Astrocyte of the hippocampus (primary cell): Measurements from ENCODE around the gene CISD1.
"Not testable (repeated sequence)": the region's sequence is repeated elsewhere in the genome, so short reads cannot be mapped to it uniquely, and the experiment has no call there.

Experiments
- DNase-seq: peaks from one replicate; pipeline ENCODE4 v3.0.0; 2011; ENCODE audit warnings: low read depth, low spot score

The CISD1 gene

GRCh38 chr10:58268946-58269781 lies at the start of gene CISD1:
Gene CISD1, plus strand, starts transcription at chr10:58269162. Its CDS starts 112 bp downstream, at chr10:58269274.
- DNase-seq: peak; percentile 100

- peak; percentile 29 for DNase-seq
Measured at GRCh38 chr10:58219875-58220274, 49.1 kb upstream of the CISD1 start.

- DNase-seq: peak; percentile 32
Measured at GRCh38 chr10:58220769-58221451, 48.1 kb upstream of the CISD1 start.

GRCh38 chr10:58225654-58226053 lies 43.3 kb upstream of the CISD1 start:
- DNase-seq: no peak

GRCh38 chr10:58229856-58230255 lies 39.1 kb upstream of the CISD1 start:
- not testable (repeated sequence) for DNase-seq

GRCh38 chr10:58237014-58237834 lies 31.7 kb upstream of the CISD1 start:
- DNase-seq: peak; percentile 91

- peak; percentile 11 for DNase-seq
Measured at GRCh38 chr10:58239561-58240169, 29.3 kb upstream of the CISD1 start.

- peak; percentile 31 for DNase-seq
Measured at GRCh38 chr10:58240531-58240930, 28.4 kb upstream of the CISD1 start.

- peak; percentile 34 for DNase-seq
Measured at GRCh38 chr10:58241346-58241745, 27.6 kb upstream of the CISD1 start.

- DNase-seq: no peak
Measured at GRCh38 chr10:58243269-58243668, 25.7 kb upstream of the CISD1 start.

- DNase-seq: not testable (repeated sequence)
Measured at GRCh38 chr10:58243801-58244200, 25.2 kb upstream of the CISD1 start.

- DNase-seq: not testable (repeated sequence)
Measured at GRCh38 chr10:58244242-58244641, 24.7 kb upstream of the CISD1 start.

- DNase-seq: not testable (repeated sequence)
Measured at GRCh38 chr10:58244666-58245065, 24.3 kb upstream of the CISD1 start.

GRCh38 chr10:58253184-58253583 lies 15.8 kb upstream of the CISD1 start:
- DNase-seq: no peak

GRCh38 chr10:58254644-58255043 lies 14.3 kb upstream of the CISD1 start:
- no peak for DNase-seq

GRCh38 chr10:58256013-58256780 lies 12.8 kb upstream of the CISD1 start:
- not testable (repeated sequence) for DNase-seq

GRCh38 chr10:58258977-58259692 lies 9.8 kb upstream of the CISD1 start:
- no peak for DNase-seq

GRCh38 chr10:58260334-58260733 lies 8.6 kb upstream of the CISD1 start:
- DNase-seq: no peak

GRCh38 chr10:58262766-58263165 lies 6.2 kb upstream of the CISD1 start:
- DNase-seq: no peak

- no peak for DNase-seq
Measured at GRCh38 chr10:58264780-58265179, 4.2 kb upstream of the CISD1 start.
